H1 (cell line): Measurements from ENCODE around the gene BTBD9. TPM values are rescaled to one million over a fixed set of nuclear protein-coding genes. Genes with fewer than 3 reads are reported as not detected.

Source experiments
- CTCF ChIA-PET: fragments of 300-600 bp; sonication (Branson Sonifier 250); formaldehyde crosslinking; loops from one replicate; lab custom pipeline; 2021; ENCODE audit not compliant: partially characterized antibody; lab: Charles Lee
- POLR2A ChIA-PET: fragments of 300-600 bp; sonication (Branson Sonifier 250); formaldehyde crosslinking; loops from one replicate; lab custom pipeline; 2021; ENCODE audit warnings: inconsistent platforms; ENCODE audit not compliant: partially characterized antibody; lab: Charles Lee
- DNase-seq, 2 experiments: peaks; one replicate each; pipeline versions ENCODE4 v3.0.0 to v3.0.0-alpha.2; 2010 to 2022; ENCODE audit warnings: low spot score in 2 of 2, low read depth in 1 of 2, mixed read lengths in 1 of 2
- FAIRE-seq: peaks from 2 replicates; lab custom pipeline; 2011; peaks lifted over from hg19 to GRCh38; lab: Jason Lieb, UNC
- H2AFZ ChIP-seq: 2 replicates; pipeline ENCODE4 v1.8.1; 2012; ENCODE audit warnings: low read length, inconsistent platforms
- H2AK5ac ChIP-seq: 2 replicates; pipeline ENCODE4 v1.6.1; 2013; ENCODE audit warnings: low read depth, low read length
- H2BK120ac ChIP-seq: replicated peaks from 2 replicates; pipeline ENCODE3; 2013; ENCODE audit warnings: low read depth, low read length, inconsistent platforms
- H2BK12ac ChIP-seq: 2 replicates; pipeline ENCODE4 v1.6.1; 2013; ENCODE audit warnings: low read depth, low read length
- H2BK15ac ChIP-seq: 2 replicates; pipeline ENCODE4 v1.6.1; 2013; ENCODE audit warnings: low read length
- H2BK20ac ChIP-seq: 2 replicates; pipeline ENCODE4 v1.6.1; 2013; ENCODE audit warnings: low read length
- H2BK5ac ChIP-seq: 2 replicates; pipeline ENCODE4 v1.6.1; 2013; ENCODE audit warnings: low read depth, low read length
- H3K14ac ChIP-seq: 2 replicates; pipeline ENCODE4 v1.6.1; 2013; ENCODE audit warnings: inconsistent platforms; ENCODE audit not compliant: insufficient read length
- H3K18ac ChIP-seq: 2 replicates; pipeline ENCODE4 v1.6.1; 2013; ENCODE audit warnings: low read length; ENCODE audit errors: extremely low read depth
- H3K23ac ChIP-seq: 2 replicates; pipeline ENCODE4 v1.6.1; 2013; ENCODE audit warnings: inconsistent platforms; ENCODE audit not compliant: insufficient read length
- H3K23me2 ChIP-seq: 2 replicates; pipeline ENCODE4 v1.6.1; 2013; ENCODE audit warnings: low read depth, low read length
- H3K27ac ChIP-seq: 2 replicates; pipeline ENCODE4 v1.6.1; 2011; ENCODE audit warnings: low read depth, low read length, inconsistent platforms
- H3K27me3 ChIP-seq, 4 experiments: replicated peaks in 1 of 4; 1 replicate in 1 of 4; 2 replicates in 3 of 4; pipeline versions ENCODE4 v1.6.1 to v1.8.1; 2011 to 2013; ENCODE audit warnings: low read length in 3 of 4, mild to moderate bottlenecking in 3 of 4, inconsistent platforms in 2 of 4, mixed read lengths in 2 of 4, moderate library complexity in 1 of 4; ENCODE audit not compliant: control insufficient read depth in 3 of 4, insufficient read depth in 3 of 4; ENCODE audit errors: extremely low read depth in 1 of 4
- H3K36me3 ChIP-seq, 4 experiments: 2 replicates each; pipeline versions ENCODE4 v1.6.1 to v1.8.1; 2011 to 2013; ENCODE audit warnings: mild to moderate bottlenecking in 4 of 4, low read length in 3 of 4, moderate library complexity in 2 of 4, control low read depth in 1 of 4, inconsistent platforms in 1 of 4; ENCODE audit not compliant: insufficient read depth in 4 of 4, control insufficient read depth in 2 of 4
- H3K4ac ChIP-seq: replicated peaks from 2 replicates; pipeline ENCODE3; 2013; ENCODE audit warnings: low read length, low read depth, mixed read lengths, inconsistent platforms; ENCODE audit not compliant: insufficient read length
- H3K4me1 ChIP-seq, 4 experiments: replicated peaks in 1 of 4; 1 replicate in 1 of 4; 2 replicates in 3 of 4; pipeline versions ENCODE4 v1.6.1 to v1.8.1; 2011 to 2013; ENCODE audit warnings: low read length in 3 of 4, inconsistent platforms in 2 of 4, mixed read lengths in 1 of 4; ENCODE audit not compliant: insufficient read depth in 4 of 4, control insufficient read depth in 3 of 4
- H3K4me2 ChIP-seq, 2 experiments: 2 replicates each; pipeline versions ENCODE4 v1.6.1 to v1.8.1; 2011 to 2013; ENCODE audit warnings: low read depth in 2 of 2, low read length in 2 of 2, control low read depth in 1 of 2, inconsistent platforms in 1 of 2, mild to moderate bottlenecking in 1 of 2; ENCODE audit not compliant: insufficient read depth in 1 of 2
- H3K4me3 ChIP-seq, 4 experiments: fragments of 200-600, 300-600 bp in 1 of 4; sonication (generic), shearing (Covaris generic), sonication (Bioruptor Twin) in 1 of 4; 2 replicates each; pipeline versions ENCODE4 v1.5.1 to v1.8.1; 2011 to 2016; ENCODE audit warnings: low read length in 4 of 4, low read depth in 3 of 4, control low read depth in 2 of 4, inconsistent platforms in 2 of 4, mild to moderate bottlenecking in 2 of 4, mixed read lengths in 1 of 4, moderate library complexity in 1 of 4; ENCODE audit not compliant: insufficient read depth in 2 of 4; ENCODE audit errors: extremely low read depth in 1 of 4
- H3K56ac ChIP-seq: replicated peaks from 2 replicates; pipeline ENCODE3; 2013; ENCODE audit warnings: low read depth, mild to moderate bottlenecking, mixed read lengths, low read length, inconsistent platforms; ENCODE audit not compliant: insufficient read length
- H3K79me1 ChIP-seq: 2 replicates; pipeline ENCODE4 v1.6.1; 2013; ENCODE audit warnings: low read depth, low read length, control low read depth
- H3K79me2 ChIP-seq, 2 experiments: 2 replicates each; pipeline versions ENCODE4 v1.6.1 to v1.8.1; 2012 to 2013; ENCODE audit warnings: low read length in 2 of 2, mild to moderate bottlenecking in 2 of 2, inconsistent platforms in 1 of 2; ENCODE audit not compliant: insufficient read depth in 2 of 2, control insufficient read depth in 1 of 2
- H3K9ac ChIP-seq, 4 experiments: replicated peaks in 1 of 4; 1 replicate in 1 of 4; 2 replicates in 3 of 4; pipeline versions ENCODE4 v1.6.1 to v1.8.1; 2011 to 2013; ENCODE audit warnings: low read depth in 3 of 4, low read length in 3 of 4, control low read depth in 2 of 4, mild to moderate bottlenecking in 2 of 4, moderate library complexity in 2 of 4, inconsistent platforms in 1 of 4; ENCODE audit errors: extremely low read depth in 1 of 4
- H3K9me3 ChIP-seq, 2 experiments: 2 replicates each; pipeline versions ENCODE4 v1.6.1 to v1.8.1; 2012 to 2013; ENCODE audit warnings: mild to moderate bottlenecking in 2 of 2, moderate library complexity in 2 of 2, control low read depth in 1 of 2, inconsistent platforms in 1 of 2, low read depth in 1 of 2, low read length in 1 of 2, mixed read lengths in 1 of 2; ENCODE audit not compliant: insufficient read depth in 2 of 2
- H4K20me1 ChIP-seq, 2 experiments: replicated peaks in 1 of 2; 2 replicates each; pipeline versions ENCODE3 to v1.8.1; 2011 to 2013; ENCODE audit warnings: inconsistent platforms in 2 of 2, low read length in 2 of 2, mild to moderate bottlenecking in 1 of 2; ENCODE audit not compliant: insufficient read depth in 2 of 2, control insufficient read depth in 1 of 2
- H4K5ac ChIP-seq: 2 replicates; pipeline ENCODE4 v1.6.1; 2013; ENCODE audit warnings: low read length, low read depth, mixed read lengths, inconsistent platforms; ENCODE audit not compliant: insufficient read length
- H4K8ac ChIP-seq: 2 replicates; pipeline ENCODE4 v1.8.0; 2013; ENCODE audit warnings: mild to moderate bottlenecking, moderate library complexity, low read length, inconsistent platforms; ENCODE audit not compliant: insufficient read depth; ENCODE audit errors: extremely low read depth
- H4K91ac ChIP-seq: replicated peaks from 2 replicates; pipeline ENCODE3; 2013; ENCODE audit warnings: low read length, mixed read lengths, inconsistent platforms; ENCODE audit not compliant: insufficient read length
- BACH1 ChIP-seq: IDR thresholded peaks from 2 replicates; pipeline ENCODE4 v1.6.1; 2012; ENCODE audit warnings: low read length, improper control_type of control experiment
- BCL11A ChIP-seq, 2 experiments: IDR thresholded peaks; one replicate each; pipeline ENCODE4 v1.6.1; 2011; ENCODE audit warnings: low read depth in 2 of 2, low read length in 2 of 2, mild to moderate bottlenecking in 2 of 2
- EP300 ChIP-seq, 2 experiments: IDR thresholded peaks; 1 replicate in 1 of 2; 2 replicates in 1 of 2; pipeline ENCODE4 v1.6.1; 2011 to 2012; ENCODE audit warnings: low read depth in 2 of 2, low read length in 2 of 2, mild to moderate bottlenecking in 2 of 2, borderline replicate concordance in 1 of 2, inconsistent platforms in 1 of 2, moderate library complexity in 1 of 2
- KDM4A ChIP-seq: IDR thresholded peaks from one replicate; pipeline ENCODE4 v1.7.1; 2012; ENCODE audit warnings: low read depth, mild to moderate bottlenecking, moderate library complexity, low read length, inconsistent platforms; ENCODE audit not compliant: severe bottlenecking
- PHF8 ChIP-seq: fragments of 200-600 bp; sonication (generic); conservative IDR thresholded peaks from 2 replicates; pipeline ENCODE4 v1.7.1; 2012; ENCODE audit warnings: low read depth, mild to moderate bottlenecking, inconsistent platforms, low read length, moderate library complexity
- POLR2AphosphoS5 ChIP-seq: IDR thresholded peaks from 2 replicates; pipeline ENCODE4 v1.6.1; 2011; ENCODE audit warnings: low read depth, low read length
- SP1 ChIP-seq: IDR thresholded peaks from 2 replicates; pipeline ENCODE4 v1.6.1; 2011; ENCODE audit warnings: low read depth, low read length
- SP2 ChIP-seq: IDR thresholded peaks from 2 replicates; pipeline ENCODE4 v1.6.1; 2012; ENCODE audit warnings: mild to moderate bottlenecking, low read length, inconsistent platforms
- SRF ChIP-seq: IDR thresholded peaks from 2 replicates; pipeline ENCODE4 v1.6.1; 2011; ENCODE audit warnings: mild to moderate bottlenecking, low read depth, low read length, moderate library complexity
- SUZ12 ChIP-seq: fragments of 200-600 bp; sonication (generic); IDR thresholded peaks from 2 replicates; pipeline ENCODE4 v1.6.1; 2012; ENCODE audit warnings: mild to moderate bottlenecking, inconsistent platforms, low read length, moderate library complexity, mixed read lengths
- TCF12 ChIP-seq: IDR thresholded peaks from 2 replicates; pipeline ENCODE4 v1.6.1; 2011; ENCODE audit warnings: low read depth, mild to moderate bottlenecking, low read length
- YY1 ChIP-seq: IDR thresholded peaks from 2 replicates; pipeline ENCODE4 v1.6.1; 2011; ENCODE audit warnings: low read depth, mild to moderate bottlenecking, low read length
- ZNF274 ChIP-seq: IDR thresholded peaks from 2 replicates; pipeline ENCODE4 v1.7.0; 2012; ENCODE audit warnings: low read length, borderline replicate concordance; ENCODE audit errors: extremely low read depth
- WGBS, 2 experiments: shearing (Covaris generic) in 1 of 2; methylation state at CpG; one replicate each; pipeline versions ENCODE4 v1.1.6 to v1.1.7; 2013 to 2015; ENCODE audit warnings: low lambda C conversion rate in 2 of 2, mixed read lengths in 2 of 2, inconsistent platforms in 1 of 2, low coverage in 1 of 2, missing lambda C conversion rate in 1 of 2; ENCODE audit not compliant: insufficient replicate concordance in 2 of 2, insufficient coverage in 1 of 2, insufficient read length in 1 of 2; ENCODE audit errors: extremely low coverage in 1 of 2, missing lambda C conversion rate in 1 of 2; 5-methylcytosine and 5-hydroxymethylcytosine counted together
- polyA plus RNA-seq, 7 experiments: library from polyadenylated mRNA; depleted of rRNA in 3 of 7; stranded (reverse) in 5 of 7; unstranded in 2 of 7; fragments of >200 nt in 5 of 7; fragments of 200-250 nt in 2 of 7; gene quantifications; 1 replicate in 5 of 7; 2 replicates in 1 of 7; 4 replicates in 1 of 7; pipeline versions ENCODE4 v1.2.1 to v1.2.3, GENCODE V29; 2011 to 2013; ENCODE audit warnings: missing spikeins in 2 of 7, mixed read lengths in 2 of 7
- total RNA-seq: library from RNA; stranded (reverse); fragmentation: NEBNext Ultra II Directional; extraction: Animal tissue kit (Norgen Biotek cat#: 25700); gene quantifications from 2 replicates; pipeline ENCODE4 v1.2.1, GENCODE V29; 2021

BTBD9 gene
- total and polyA plus RNA-seq, 2 of the 8 experiments (the other 6 are each of a cell fraction or from before 2014, with no cell fraction given): 0.92 to 4.1 TPM

DNA sequence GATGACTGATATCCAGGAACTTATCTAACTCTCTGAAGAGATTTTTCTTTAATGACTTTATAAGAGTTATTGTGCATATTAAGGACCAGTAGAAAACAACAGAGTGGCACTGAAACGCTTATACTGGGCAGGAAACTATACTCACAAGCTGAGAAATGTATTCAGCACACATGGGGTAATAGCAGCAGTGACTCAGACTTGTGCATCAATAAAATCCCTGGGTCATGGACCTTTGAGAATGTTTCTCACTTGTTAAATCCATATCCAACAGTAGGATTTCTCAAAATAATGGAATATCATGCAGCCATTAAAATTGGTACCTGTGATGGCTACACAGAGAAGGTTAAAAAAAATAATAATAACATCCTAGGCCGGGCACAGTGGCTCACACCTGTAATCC is 219.5 kb downstream of the BTBD9 start:
- POLR2A ChIA-PET: no interaction called here
- no peak overlapping the region for H3K14ac ChIP-seq
- H3K36me3 ChIP-seq: no peaks in the 10 kb centered on the region
- no peak overlapping the region for H2BK120ac ChIP-seq
- no peak overlapping the region for H3K4me2 ChIP-seq
- H4K91ac ChIP-seq: no peak overlapping the region
- CTCF ChIA-PET: no interaction called here
- H3K23me2 ChIP-seq: no peaks in the 10 kb centered on the region
- no peak for DNase-seq
- no peak overlapping the region for H3K18ac ChIP-seq
- TF ChIP-seq BCL11A (IDR thresholded peaks at IDR 0.05; ENCODE audit: low read depth in 2 of 2, low read length in 2 of 2): no peak
- TF ChIP-seq PHF8: no peak
- no peak for TF ChIP-seq POLR2AphosphoS5
- TF ChIP-seq SP1: no peak
- TF ChIP-seq BACH1: no peak
- TF ChIP-seq SP2: no peak
- no peak for TF ChIP-seq SRF
- TF ChIP-seq SUZ12: no peak
- TF ChIP-seq ZNF274: no peak
- TF ChIP-seq KDM4A: no peak
- TF ChIP-seq EP300 (IDR thresholded peaks at IDR 0.05; ENCODE audit: borderline replicate concordance in 1 of 2, low read depth in 2 of 2, low read length in 2 of 2): no peak
- no peak for TF ChIP-seq YY1
- TF ChIP-seq TCF12: no peak
- TF ChIP-seq, all 59 proteins: peak for 0
- Histone ChIP-seq H3K27ac (no peak overlapping the region), H2BK20ac (no peak overlapping the region), H3K4me3 (no peak overlapping the region), H2BK15ac (no peak overlapping the region), H2AFZ (no peak overlapping the region), H3K79me1 (no peaks in the 10 kb centered on the region), H3K9ac (no peak overlapping the region), H2BK5ac (no peak overlapping the region), H3K4me1 (no peaks in the 10 kb centered on the region), H4K8ac (no peak overlapping the region), H4K20me1 (no peaks in the 10 kb centered on the region), H3K56ac (no peak overlapping the region), H4K5ac (no peak overlapping the region), H3K9me3 (no peaks in the 10 kb centered on the region), H3K27me3 (no peaks in the 10 kb centered on the region), H2AK5ac (no peak overlapping the region), H3K79me2 (no peaks in the 10 kb centered on the region), H3K4ac (no peak overlapping the region), H3K23ac (no peak overlapping the region), H2BK12ac (no peak overlapping the region)
- no peak for FAIRE-seq
- 100% methylated on average over 2 of the region's 2 CpGs; no CpG with 5 or more reads in 1 of the 2 experiments for WGBS, 2 experiments
